Measurements from ENCODE around the gene XPNPEP3.

- TF ChIP-seq POLR2AphosphoS5 (IDR thresholded peaks at IDR 0.05; ENCODE audit: low read depth, low read length), result no peak
- no peak for TF ChIP-seq POLR2A (IDR thresholded peaks at IDR 0.05; ENCODE audit: low read depth, low read length)
- TF ChIP-seq TAF1 (IDR thresholded peaks at IDR 0.05; ENCODE audit: borderline replicate concordance, low read depth, low read length), result no peak
Measured at GRCh38 chr22:40922484-40923303, 65.7 kb downstream of the XPNPEP3 start.
